HG03575 (cell line): ENCODE data around the gene BPIFB3.
"Not testable (repeated sequence)": the region's sequence is repeated elsewhere in the genome, so short reads cannot be mapped to it uniquely, and the experiment has no call there.

Experiments used
- ATAC-seq: cut with Tn5 transposase; IDR thresholded peaks from one replicate; pipeline ENCODE4 v1.9.1; 2021; ENCODE audit not compliant: unreplicated experiment, insufficient number of reproducible peaks, low FRiP score; ENCODE audit errors: extremely low read depth

BPIFB3 gene

GRCh38 chr20:33105316-33105924, 51.7 kb downstream of the BPIFB3 start:
- ATAC-seq: no peak

GRCh38 chr20:33106058-33106620, 52.4 kb downstream of the BPIFB3 start:
- ATAC-seq: not testable (repeated sequence)

GRCh38 chr20:33108661-33109060, 55.0 kb downstream of the BPIFB3 start:
- no peak for ATAC-seq

GRCh38 chr20:33110147-33110825, 56.6 kb downstream of the BPIFB3 start:
- ATAC-seq: no peak

GRCh38 chr20:33111306-33111705, 57.6 kb downstream of the BPIFB3 start:
- ATAC-seq: no peak

GRCh38 chr20:33112547-33113386, 59.1 kb downstream of the BPIFB3 start:
- no peak for ATAC-seq

- no peak for ATAC-seq
Observed at GRCh38 chr20:33113387-33113908, 59.7 kb downstream of the BPIFB3 start.

- ATAC-seq: not testable (repeated sequence)
Observed at GRCh38 chr20:33115501-33115900, 61.8 kb downstream of the BPIFB3 start.

GRCh38 chr20:33119725-33120720, 66.3 kb downstream of the BPIFB3 start:
- ATAC-seq: no peak

GRCh38 chr20:33120934-33121333, 67.2 kb downstream of the BPIFB3 start:
- ATAC-seq: no peak

GRCh38 chr20:33122297-33122696, 68.6 kb downstream of the BPIFB3 start:
- ATAC-seq: not testable (repeated sequence)
